K562 (cell line): Measurements from ENCODE around the gene ANXA2. TPM values are rescaled to one million over a fixed set of nuclear protein-coding genes. Genes with fewer than 3 reads are reported as not detected.

ENCODE experiments used
- ATAC-seq: fragments of 200-7000 bp; cut with Tn5 transposase; 3 replicates; pipeline ENCODE4 v1.9.1; 2020; ENCODE audit warnings: moderate library complexity
- BruUV-seq: library from RNA; stranded (reverse); fragments of 400-500 nt; replicated peaks from 2 replicates; lab custom pipeline; 2021; lab: Mats Ljungman, UMichigan
- CTCF ChIA-PET: fragments of 300-600 bp; formaldehyde crosslinking; extraction: SDS; loops from one replicate; lab custom pipeline; 2021; ENCODE audit warnings: low intra/inter-chr PET ratio; lab: Yijun Ruan, JAX
- POLR2A ChIA-PET: fragments of 300-600, 350-650 bp; sonication (Branson Sonifier 250); formaldehyde crosslinking; extraction: SDS; loops from one replicate; lab custom pipeline; 2021; ENCODE audit warnings: antibody characterized with exemption, inconsistent platforms; lab: Yijun Ruan, JAX
- DNase-seq, 4 experiments: peaks; one replicate each; pipeline versions ENCODE4 v3.0.0 to v3.0.0-alpha.2; 2011 to 2018; ENCODE audit warnings: low spot score in 3 of 4, mixed read lengths in 3 of 4; ENCODE audit errors: extremely low read depth in 1 of 4
- FAIRE-seq: peaks from 2 replicates; lab custom pipeline; 2011; peaks lifted over from hg19 to GRCh38; lab: Jason Lieb, UNC
- H2AFZ ChIP-seq: 2 replicates; pipeline ENCODE4 v1.6.0; 2011; ENCODE audit warnings: low read depth, low read length, control low read depth, inconsistent platforms
- H3K27ac ChIP-seq: fragments of 200-600 bp; 3 replicates; pipeline ENCODE4 v1.8.0; 2011; ENCODE audit warnings: low read depth, mild to moderate bottlenecking, control low read depth, inconsistent platforms, low read length, moderate library complexity, mixed read lengths; ENCODE audit errors: extremely low read depth
- H3K27me3 ChIP-seq, 2 experiments: fragments of 300-600 bp in 1 of 2; 2 replicates in 1 of 2; 3 replicates in 1 of 2; pipeline versions ENCODE4 v1.6.0 to v1.8.0; 2011; ENCODE audit warnings: inconsistent platforms in 2 of 2, low read length in 2 of 2, mild to moderate bottlenecking in 1 of 2, mixed read lengths in 1 of 2, moderate library complexity in 1 of 2; ENCODE audit not compliant: control insufficient read depth in 2 of 2, insufficient read depth in 2 of 2
- H3K36me3 ChIP-seq: fragments of 300-600 bp; 3 replicates; pipeline ENCODE4 v1.8.0; 2011; ENCODE audit warnings: mild to moderate bottlenecking, low read length, inconsistent platforms; ENCODE audit not compliant: control insufficient read depth, insufficient read depth
- H3K4me1 ChIP-seq, 2 experiments: fragments of 200-600 bp in 1 of 2; replicated peaks in 1 of 2; 2 replicates in 1 of 2; 3 replicates in 1 of 2; pipeline versions ENCODE4 v1.5.1 to v1.8.0; 2011; ENCODE audit warnings: inconsistent platforms in 2 of 2, low read length in 2 of 2, mild to moderate bottlenecking in 1 of 2, mixed read lengths in 1 of 2, moderate library complexity in 1 of 2; ENCODE audit not compliant: control insufficient read depth in 2 of 2, insufficient read depth in 2 of 2
- H3K4me2 ChIP-seq: 2 replicates; pipeline ENCODE4 v1.6.1; 2011; ENCODE audit warnings: low read length, control low read depth, inconsistent platforms, mixed read lengths; ENCODE audit not compliant: insufficient read depth
- H3K4me3 ChIP-seq: fragments of 200-600 bp; sonication (generic), shearing (Covaris generic); 2 replicates; pipeline ENCODE4 v1.5.1; 2016; ENCODE audit warnings: control low read depth, inconsistent platforms
- H3K79me2 ChIP-seq: fragments of 200-600 bp; 3 replicates; pipeline ENCODE4 v1.8.0; 2011; ENCODE audit warnings: low read length, inconsistent platforms; ENCODE audit not compliant: control insufficient read depth, insufficient read depth
- H3K9ac ChIP-seq, 2 experiments: 2 replicates each; pipeline versions ENCODE4 v1.6.0 to v1.6.1; 2011; ENCODE audit warnings: low read depth in 2 of 2, low read length in 2 of 2, control low read depth in 1 of 2, inconsistent platforms in 1 of 2, mild to moderate bottlenecking in 1 of 2, mixed read lengths in 1 of 2; ENCODE audit not compliant: insufficient read depth in 1 of 2
- H3K9me1 ChIP-seq: one replicate; pipeline ENCODE4 v1.6.0; 2011; ENCODE audit warnings: inconsistent platforms, mild to moderate bottlenecking, low read length, moderate library complexity; ENCODE audit not compliant: control insufficient read depth, insufficient read depth
- H3K9me3 ChIP-seq: replicated peaks from 2 replicates; pipeline ENCODE4 v1.5.1; 2011; ENCODE audit warnings: low read depth, low read length, inconsistent platforms; ENCODE audit not compliant: control insufficient read depth, insufficient read depth
- H4K20me1 ChIP-seq: replicated peaks from 2 replicates; pipeline ENCODE4 v1.6.1; 2011; ENCODE audit warnings: low read length, inconsistent platforms, mixed read lengths; ENCODE audit not compliant: control insufficient read depth, insufficient read depth
- CBFA2T3 ChIP-seq: fragments of 450-650 bp; IDR thresholded peaks from 2 replicates; pipeline ENCODE4 v1.6.1; 2017
- CBX1 ChIP-seq: sonication (generic); IDR thresholded peaks from 2 replicates; pipeline ENCODE4 v1.6.1; 2016; ENCODE audit warnings: antibody characterized with exemption, low read depth, mild to moderate bottlenecking
- DPF2 ChIP-seq: fragments of 450-650 bp; IDR thresholded peaks from 2 replicates; pipeline ENCODE4 v1.6.1; 2016
- ELF1 ChIP-seq: fragments of 200-800 bp; sonication (Bioruptor generic); IDR thresholded peaks from 2 replicates; pipeline ENCODE4 v1.6.1; 2016; ENCODE audit warnings: missing genetic modification characterization, missing compliant biosample characterization
- FOS ChIP-seq: IDR thresholded peaks from 3 replicates; pipeline ENCODE4 v1.6.1; 2011; ENCODE audit not compliant: insufficient read length; ENCODE audit errors: extremely low read depth
- FOXA3 ChIP-seq, 2 experiments: fragments of 450-650 bp in 1 of 2; sonication (generic) in 1 of 2; formaldehyde crosslinking; IDR thresholded peaks in 1 of 2; conservative IDR thresholded peaks in 1 of 2; 2 replicates each; pipeline versions ENCODE4 v1.4.0 to v1.8.0; 2020 to 2022; ENCODE audit warnings: mild to moderate bottlenecking in 2 of 2, missing genetic modification reagents in 1 of 2
- HDGF ChIP-seq: fragments of 450-650 bp; IDR thresholded peaks from 2 replicates; pipeline ENCODE4 v1.6.1; 2016
- NCOA4 ChIP-seq: fragments of 450-650 bp; IDR thresholded peaks from 2 replicates; pipeline ENCODE4 v1.6.1; 2018; ENCODE audit warnings: mild to moderate bottlenecking; ENCODE audit not compliant: partially characterized antibody
- PCBP1 ChIP-seq: fragments of 200-400 bp; formaldehyde crosslinking; IDR thresholded peaks from 2 replicates; pipeline ENCODE4 v1.6.1; 2018; ENCODE audit warnings: mild to moderate bottlenecking, low read depth, low read length; ENCODE audit not compliant: poor library complexity, severe bottlenecking
- TRIM28 ChIP-seq: fragments of 450-650 bp; IDR thresholded peaks from 2 replicates; pipeline ENCODE4 v1.6.1; 2017
- ZFP36 ChIP-seq: fragments of 150-350 bp; IDR thresholded peaks from 2 replicates; pipeline ENCODE4 v1.6.1; 2018; ENCODE audit warnings: low read length, low read depth; ENCODE audit not compliant: partially characterized antibody
- ZNF24 ChIP-seq: fragments of 450-650 bp; IDR thresholded peaks from 2 replicates; pipeline ENCODE4 v1.6.1; 2016
- WGBS: fragments of 100-300 bp; shearing (Covaris generic); methylation state at CpG from one replicate; pipeline ENCODE4 v1.1.6; 2016; ENCODE audit warnings: low coverage, mixed read lengths; ENCODE audit not compliant: insufficient coverage; ENCODE audit errors: missing lambda C conversion rate; 5-methylcytosine and 5-hydroxymethylcytosine counted together
- in situ Hi-C: fragments of 300-500 bp; cut with MboI; formaldehyde crosslinking; loops from 4 replicates; pipeline ENCODE4 v1.15.0; 2018; ENCODE audit warnings: inconsistent platforms, mixed read lengths
- intact Hi-C: fragments of 100-400 bp; cut with micrococcal nuclease; formaldehyde crosslinking; loops from 2 replicates; pipeline ENCODE4 v1.14.2; 2022
- polyA plus RNA-seq, 8 experiments: library from polyadenylated mRNA; depleted of rRNA in 4 of 8; stranded (reverse) in 5 of 8; unstranded in 3 of 8; fragments of >200 nt; fragmentation: Nextera tagmentation in 2 of 8; fragmentation: Illumina TruSeq in 1 of 8; extraction: Ambion mirVana in 2 of 8; extraction: Trizol in 1 of 8; gene quantifications; 2 replicates each; pipeline versions ENCODE4 v1.2.1 to v1.2.3, GENCODE V29; 2011 to 2014; ENCODE audit warnings: inconsistent platforms in 1 of 8, missing spikeins in 1 of 8
- total RNA-seq, 7 experiments: library from RNA; depleted of rRNA in 6 of 7; stranded (reverse); fragments of >200 nt in 6 of 7; fragmentation: Illumina TruSeq in 2 of 7; extraction: Trizol in 2 of 7; gene quantifications; 2 replicates each; pipeline versions ENCODE4 v1.2.1 to v1.2.3, GENCODE V29; 2011 to 2021; ENCODE audit warnings: low replicate concordance in 1 of 7
- TF ChIP-seq, protein P1 (sequence below): fragments of 450-650 bp; IDR thresholded peaks from 2 replicates; pipeline ENCODE4 v1.6.1; 2017; ENCODE audit warnings: mild to moderate bottlenecking, moderate library complexity
- TF ChIP-seq, protein P2 (sequence below), 2 experiments: fragments of 450-650 bp; IDR thresholded peaks; 2 replicates each; pipeline ENCODE4 v1.6.1; 2016; ENCODE audit warnings: mild to moderate bottlenecking in 2 of 2, borderline replicate concordance in 1 of 2, low read depth in 1 of 2, moderate library complexity in 1 of 2

The ANXA2 gene
- total and polyA plus RNA-seq, 9 of the 15 experiments (the other 6 are each of a cell fraction or from before 2014, with no cell fraction given): 301 to 1,102 (median 452) TPM

DNA sequence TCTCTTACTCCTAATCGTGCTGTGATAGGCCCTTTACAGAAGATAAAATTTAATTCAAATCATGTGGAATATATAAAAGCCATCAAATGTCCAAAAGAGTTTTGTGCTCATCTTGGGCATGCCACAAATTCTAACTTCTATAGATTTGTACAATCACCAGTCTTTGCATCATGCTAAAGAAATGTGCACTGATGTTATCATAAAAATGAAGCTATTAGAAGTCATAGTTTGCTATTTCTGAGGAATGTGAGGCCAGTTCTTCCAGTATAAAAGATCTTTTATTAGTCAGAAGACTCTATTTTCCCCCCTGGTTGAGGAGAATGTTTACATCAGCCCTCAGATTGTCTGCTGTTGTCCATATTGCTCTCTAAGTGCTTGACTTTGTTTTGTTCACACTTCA is 2.1 kb upstream of the ANXA2 start:
- TF ChIP-seq FOXA3 (CRISPR knock-in tag; conservative IDR thresholded peaks at IDR 0.05 in 1 of 2, IDR thresholded peaks at IDR 0.05 in 1 of 2) (no peak), ZFP36 (no peak), HDGF (no peak), CBFA2T3 (no peak), FOS (no peak), DPF2 (no peak), ELF1 (no peak), CBX1 (no peak), PCBP1 (no peak), TRIM28 (no peak), NCOA4 (no peak), ZNF24 (no peak)
- TF ChIP-seq, protein P1, sequence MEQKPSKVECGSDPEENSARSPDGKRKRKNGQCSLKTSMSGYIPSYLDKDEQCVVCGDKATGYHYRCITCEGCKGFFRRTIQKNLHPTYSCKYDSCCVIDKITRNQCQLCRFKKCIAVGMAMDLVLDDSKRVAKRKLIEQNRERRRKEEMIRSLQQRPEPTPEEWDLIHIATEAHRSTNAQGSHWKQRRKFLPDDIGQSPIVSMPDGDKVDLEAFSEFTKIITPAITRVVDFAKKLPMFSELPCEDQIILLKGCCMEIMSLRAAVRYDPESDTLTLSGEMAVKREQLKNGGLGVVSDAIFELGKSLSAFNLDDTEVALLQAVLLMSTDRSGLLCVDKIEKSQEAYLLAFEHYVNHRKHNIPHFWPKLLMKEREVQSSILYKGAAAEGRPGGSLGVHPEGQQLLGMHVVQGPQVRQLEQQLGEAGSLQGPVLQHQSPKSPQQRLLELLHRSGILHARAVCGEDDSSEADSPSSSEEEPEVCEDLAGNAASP: no peak
- TF ChIP-seq, protein P2, sequence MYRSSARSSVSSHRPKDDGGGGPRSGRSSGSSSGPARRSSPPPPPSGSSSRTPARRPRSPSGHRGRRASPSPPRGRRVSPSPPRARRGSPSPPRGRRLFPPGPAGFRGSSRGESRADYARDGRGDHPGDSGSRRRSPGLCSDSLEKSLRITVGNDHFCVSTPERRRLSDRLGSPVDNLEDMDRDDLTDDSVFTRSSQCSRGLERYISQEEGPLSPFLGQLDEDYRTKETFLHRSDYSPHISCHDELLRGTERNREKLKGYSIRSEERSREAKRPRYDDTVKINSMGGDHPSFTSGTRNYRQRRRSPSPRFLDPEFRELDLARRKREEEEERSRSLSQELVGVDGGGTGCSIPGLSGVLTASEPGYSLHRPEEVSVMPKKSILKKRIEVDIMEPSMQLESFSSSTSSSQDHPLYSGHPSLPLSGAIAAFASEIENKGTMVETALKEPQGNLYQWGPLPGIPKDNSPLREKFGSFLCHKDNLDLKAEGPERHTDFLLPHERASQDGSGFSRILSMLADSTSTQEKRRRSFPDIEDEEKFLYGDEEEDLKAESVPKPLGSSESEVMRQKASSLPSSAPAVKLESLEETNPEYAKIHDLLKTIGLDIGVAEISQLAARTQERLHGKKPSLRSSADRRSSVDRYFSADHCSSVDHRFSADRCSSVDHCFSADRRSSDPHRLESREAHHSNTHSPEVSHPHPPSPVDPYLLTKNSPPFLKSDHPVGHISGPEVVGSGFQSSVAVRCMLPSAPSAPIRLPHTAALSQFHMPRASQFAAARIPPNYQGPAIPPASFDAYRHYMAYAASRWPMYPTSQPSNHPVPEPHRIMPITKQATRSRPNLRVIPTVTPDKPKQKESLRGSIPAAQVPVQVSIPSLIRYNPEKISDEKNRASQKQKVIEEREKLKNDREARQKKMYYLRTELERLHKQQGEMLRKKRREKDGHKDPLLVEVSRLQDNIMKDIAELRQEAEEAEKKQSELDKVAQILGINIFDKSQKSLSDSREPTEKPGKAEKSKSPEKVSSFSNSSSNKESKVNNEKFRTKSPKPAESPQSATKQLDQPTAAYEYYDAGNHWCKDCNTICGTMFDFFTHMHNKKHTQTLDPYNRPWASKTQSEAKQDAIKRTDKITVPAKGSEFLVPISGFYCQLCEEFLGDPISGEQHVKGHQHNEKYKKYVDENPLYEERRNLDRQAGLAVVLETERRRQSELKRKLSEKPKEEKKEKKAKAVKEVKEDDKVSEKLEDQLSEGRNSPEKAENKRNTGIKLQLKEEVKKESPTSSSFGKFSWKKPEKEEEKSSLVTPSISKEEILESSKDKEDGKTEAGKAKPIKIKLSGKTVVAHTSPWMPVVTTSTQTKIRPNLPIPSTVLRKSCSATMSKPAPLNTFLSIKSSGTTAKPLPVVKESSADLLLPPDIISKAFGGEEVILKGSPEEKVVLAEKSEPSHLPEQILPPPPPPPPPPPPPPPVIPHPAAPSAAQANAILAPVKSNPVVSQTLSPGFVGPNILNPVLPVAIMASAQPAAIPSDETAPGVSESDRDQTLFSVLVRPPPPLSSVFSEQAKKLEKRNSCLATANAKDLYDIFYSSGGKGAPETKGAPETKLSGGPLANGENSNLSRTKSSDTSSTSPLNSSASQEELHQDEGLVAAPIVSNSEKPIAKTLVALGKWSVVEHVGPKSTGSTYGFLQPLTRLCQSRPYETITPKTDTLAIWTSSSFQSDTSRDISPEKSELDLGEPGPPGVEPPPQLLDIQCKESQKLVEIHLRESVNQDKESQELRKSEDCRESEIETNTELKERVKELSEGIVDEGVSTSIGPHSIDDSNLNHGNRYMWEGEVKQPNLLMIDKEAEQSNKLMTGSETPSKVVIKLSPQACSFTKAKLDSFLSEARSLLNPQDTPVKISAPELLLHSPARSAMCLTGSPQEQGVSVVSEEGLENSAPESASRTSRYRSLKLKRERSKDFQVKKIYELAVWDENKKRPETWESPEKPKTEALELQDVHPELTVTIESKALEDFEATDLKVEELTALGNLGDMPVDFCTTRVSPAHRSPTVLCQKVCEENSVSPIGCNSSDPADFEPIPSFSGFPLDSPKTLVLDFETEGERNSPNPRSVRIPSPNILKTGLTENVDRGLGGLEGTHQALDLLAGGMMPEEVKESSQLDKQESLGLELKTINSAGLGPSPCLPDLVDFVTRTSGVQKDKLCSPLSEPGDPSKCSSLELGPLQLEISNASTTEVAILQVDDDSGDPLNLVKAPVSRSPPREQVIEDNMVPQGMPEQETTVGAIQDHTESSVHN (IDR thresholded peaks at IDR 0.05; ENCODE audit: borderline replicate concordance in 1 of 2, low read depth in 1 of 2): no peak
- TF ChIP-seq, all 486 proteins: peak for 0
- Histone ChIP-seq H3K4me1 (peaks cover 22 to 25% of the 10 kb centered on the region in 2 experiments; a peak in 4 of 5 replicates), H4K20me1 (peaks cover 23% of the 10 kb centered on the region), H3K9me3 (no peaks in the 10 kb centered on the region), H3K4me3 (no peak overlapping the region), H3K36me3 (peaks cover 19% of the 10 kb centered on the region; the same call in 2 of the 3 replicates), H2AFZ (peak overlapping the region; percentile 99), H3K79me2 (peaks cover 29% of the 10 kb centered on the region), H3K27me3 (no peaks in the 10 kb centered on the region), H3K9ac (peak overlapping the region in 1 of 2 experiments; percentile 84; a peak in 1 of 4 replicates), H3K9me1 (no peaks in the 10 kb centered on the region), H3K4me2 (no peak overlapping the region), H3K27ac (no peak overlapping the region)
- ATAC-seq (no peak), DNase-seq (no peak), FAIRE-seq (no peak)
- in situ Hi-C loops: no loop called here
- WGBS: 26% methylated on average over 1 of the region's 1 CpG
- CTCF ChIA-PET: no interaction called here
- POLR2A ChIA-PET: interaction anchor here (1.2 to 1.7 kb wide), 4 partner anchors 9 to 38 kb away, joined by 3 to 4 read pairs (median 4); no protein-coding TSS in a partner anchor
- intact Hi-C loops: no loop called here
- BruUV-seq: no TSS peak
